HG02759 (cell line): ENCODE data around the gene TASP1.

Experiments used
- ATAC-seq: cut with Tn5 transposase; IDR thresholded peaks from one replicate; pipeline ENCODE4 v1.9.1; 2021; ENCODE audit warnings: mild to moderate bottlenecking, moderate library complexity; ENCODE audit not compliant: unreplicated experiment

TASP1 gene

GRCh38 chr20:13447385-13448180 is 191.1 kb downstream of the TASP1 start:
- no peak for ATAC-seq

- ATAC-seq, result no peak
Observed at GRCh38 chr20:13443690-13444089, 195.0 kb downstream of the TASP1 start.

- no peak for ATAC-seq
Observed at GRCh38 chr20:13442986-13443385, 195.7 kb downstream of the TASP1 start.

GRCh38 chr20:13441388-13441787 is 197.3 kb downstream of the TASP1 start:
- ATAC-seq, result no peak

GRCh38 chr20:13436530-13436929 is 202.2 kb downstream of the TASP1 start:
- ATAC-seq, result no peak

- no peak for ATAC-seq
Observed at GRCh38 chr20:13432126-13432525, 206.6 kb downstream of the TASP1 start.

GRCh38 chr20:13430346-13431002 is 208.3 kb downstream of the TASP1 start:
- ATAC-seq, result no peak

- no peak for ATAC-seq
Observed at GRCh38 chr20:13428684-13429083, 210.0 kb downstream of the TASP1 start.

GRCh38 chr20:13426870-13427269 is 211.9 kb downstream of the TASP1 start:
- ATAC-seq, result no peak

GRCh38 chr20:13425381-13426135 is 213.2 kb downstream of the TASP1 start:
- no peak for ATAC-seq

GRCh38 chr20:13424174-13424833 is 214.4 kb downstream of the TASP1 start:
- no peak for ATAC-seq

- no peak for ATAC-seq
Observed at GRCh38 chr20:13423472-13424173, 215.1 kb downstream of the TASP1 start.

- ATAC-seq, result no peak
Observed at GRCh38 chr20:13422637-13423036, 216.1 kb downstream of the TASP1 start.

- no peak for ATAC-seq
Observed at GRCh38 chr20:13420625-13421024, 218.1 kb downstream of the TASP1 start.

- no peak for ATAC-seq
Observed at GRCh38 chr20:13419477-13419876, 219.3 kb downstream of the TASP1 start.

- no peak for ATAC-seq
Observed at GRCh38 chr20:13418263-13419229, 220.2 kb downstream of the TASP1 start.

- ATAC-seq, result no peak
Observed at GRCh38 chr20:13416531-13416930, 222.2 kb downstream of the TASP1 start.

GRCh38 chr20:13412806-13413445 is 225.8 kb downstream of the TASP1 start:
- no peak for ATAC-seq

- ATAC-seq, result no peak
Observed at GRCh38 chr20:13404293-13404692, 234.4 kb downstream of the TASP1 start.
